ENCODE measurements around the gene ADGRF1.
"Not testable (repeated sequence)": the region's sequence is repeated elsewhere in the genome, so short reads cannot be mapped to it uniquely, and the experiment has no call there.

Gene ADGRF1

GRCh38 chr6:47023573-47023972 is 18.6 kb downstream of the ADGRF1 start:
- no peak for DNase-seq (ENCODE audit: low read depth in 3 of 3)

- no peak for DNase-seq (ENCODE audit: low read depth in 3 of 3)
Measured at GRCh38 chr6:47022191-47022590, 19.9 kb downstream of the ADGRF1 start.

DNA sequence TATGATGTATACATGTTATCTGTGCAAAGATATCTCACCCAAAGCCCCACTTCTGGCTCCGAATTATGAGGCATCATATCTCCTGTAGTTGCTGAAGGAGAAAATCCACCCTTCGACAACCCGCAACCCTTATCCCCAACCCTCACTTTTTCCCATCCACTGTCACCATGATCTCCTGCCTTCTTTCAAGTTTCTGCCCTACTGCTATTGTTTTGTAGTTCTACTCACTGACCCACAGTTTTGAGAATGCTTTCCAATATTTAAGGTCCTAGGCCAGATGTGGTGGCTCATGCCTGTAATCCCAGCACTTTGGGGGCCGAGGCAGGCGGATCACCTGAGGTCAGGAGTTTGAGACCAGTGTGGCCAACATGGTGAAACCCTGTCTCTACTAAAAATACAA is 22.2 kb downstream of the ADGRF1 start:
- DNase-seq (ENCODE audit: low read depth in 3 of 3): no peak

DNA sequence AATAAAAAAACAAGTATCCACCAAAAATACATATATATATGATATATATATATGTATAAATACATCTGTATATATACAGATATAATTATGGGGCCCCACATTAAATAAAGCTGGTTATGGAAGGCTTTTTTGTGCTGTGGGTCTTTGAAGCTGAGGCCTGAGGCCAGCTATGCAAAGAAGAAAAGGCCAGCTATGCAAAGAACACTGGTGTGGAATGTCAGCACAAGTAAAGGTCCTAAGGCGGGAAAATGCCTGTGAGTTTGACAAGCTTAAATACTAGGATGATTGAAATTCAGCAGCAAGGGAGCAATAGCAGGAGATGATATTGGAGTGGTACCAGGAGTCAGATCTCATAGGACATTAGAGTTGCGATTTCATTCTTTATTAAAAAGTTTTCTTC is 25.2 kb downstream of the ADGRF1 start:
- no peak for DNase-seq (ENCODE audit: low read depth in 3 of 3)

DNA sequence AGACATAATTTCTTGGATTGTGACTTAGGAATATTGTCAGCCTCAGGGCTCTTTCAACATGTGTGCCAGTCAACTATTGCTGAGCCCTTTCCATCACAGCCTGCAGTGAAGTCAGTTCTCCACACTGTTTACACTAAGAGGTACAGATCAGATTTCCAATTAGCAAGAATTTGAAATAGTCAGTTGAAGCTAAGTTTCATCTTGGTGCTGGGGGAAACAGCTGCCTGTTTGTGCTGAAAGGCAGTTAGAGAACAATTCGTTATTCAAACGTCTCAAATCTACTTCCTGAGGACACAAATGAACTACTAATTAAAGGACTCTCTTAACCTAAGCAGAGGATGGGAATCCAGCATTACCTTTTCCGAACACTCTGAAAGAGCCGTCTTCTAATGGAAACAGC is 25.9 kb downstream of the ADGRF1 start:
- no peak for DNase-seq (ENCODE audit: low read depth in 3 of 3)

- no peak for DNase-seq (ENCODE audit: low read depth in 3 of 3)
Measured at GRCh38 chr6:47014401-47014800, 27.7 kb downstream of the ADGRF1 start.

GRCh38 chr6:47009583-47009982 is 32.5 kb downstream of the ADGRF1 start:
- no peak for DNase-seq (ENCODE audit: low read depth in 3 of 3)

DNA sequence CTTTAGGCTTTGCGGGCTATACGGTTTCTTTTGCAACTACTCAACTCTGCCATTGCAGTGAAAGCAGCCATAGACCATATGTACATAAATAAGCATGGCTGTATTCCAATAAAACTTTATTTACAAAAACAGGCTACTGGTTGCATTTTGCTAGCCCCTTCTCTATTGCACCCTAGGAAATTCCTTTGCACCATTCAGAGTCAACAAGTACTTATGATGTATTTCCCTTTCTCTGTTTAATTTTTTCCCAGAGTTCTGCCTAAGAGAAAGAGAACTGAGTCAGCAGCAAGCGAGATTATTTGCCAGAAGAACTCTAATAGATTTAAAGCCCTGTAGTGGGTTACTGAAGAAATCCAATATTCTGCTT is 33.8 kb downstream of the ADGRF1 start:
- DNase-seq (ENCODE audit: low read depth in 3 of 3): no peak

GRCh38 chr6:47007657-47008396 is 34.3 kb downstream of the ADGRF1 start:
- DNase-seq (ENCODE audit: low read depth in 3 of 3): no peak

DNA sequence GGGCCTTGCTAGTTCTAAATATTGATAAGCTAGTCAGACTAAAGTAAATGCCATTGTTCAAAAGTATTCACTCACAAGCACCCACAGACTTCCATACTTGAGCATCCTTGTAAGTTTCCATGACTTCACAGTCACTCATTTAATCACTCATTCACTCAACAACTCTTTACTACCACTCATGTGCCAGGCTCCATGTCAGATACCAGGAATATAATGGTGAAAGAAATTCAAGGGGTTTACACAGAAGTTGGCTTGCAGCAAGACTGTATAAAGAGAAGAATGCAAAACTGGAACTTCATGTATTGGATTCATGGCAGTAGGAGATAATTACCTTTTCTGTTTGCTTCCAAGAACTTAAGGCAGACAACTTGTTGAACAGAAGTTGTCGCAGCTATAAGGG is 36.6 kb downstream of the ADGRF1 start:
- no peak for DNase-seq (ENCODE audit: low read depth in 3 of 3)

DNA sequence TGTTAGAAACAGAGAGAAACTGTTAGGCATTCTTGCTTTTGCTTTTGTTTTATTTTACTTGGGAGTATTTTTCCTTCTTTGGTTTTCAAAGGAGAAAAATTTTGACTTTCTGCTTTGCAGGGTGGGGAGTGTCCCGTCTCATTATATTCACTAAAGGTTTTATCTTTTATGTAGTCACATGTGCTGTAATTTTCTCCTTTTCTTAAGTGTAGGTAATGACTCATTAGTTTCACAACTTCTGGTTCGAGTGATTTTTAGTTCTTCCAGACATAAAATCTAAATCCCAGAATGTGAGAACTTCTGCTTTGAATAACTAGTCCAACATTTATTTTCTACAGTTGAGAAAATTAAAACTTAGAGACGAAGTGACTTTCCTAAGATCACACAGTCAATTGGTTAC is 37.7 kb downstream of the ADGRF1 start:
- no peak for DNase-seq (ENCODE audit: low read depth in 3 of 3)

DNA sequence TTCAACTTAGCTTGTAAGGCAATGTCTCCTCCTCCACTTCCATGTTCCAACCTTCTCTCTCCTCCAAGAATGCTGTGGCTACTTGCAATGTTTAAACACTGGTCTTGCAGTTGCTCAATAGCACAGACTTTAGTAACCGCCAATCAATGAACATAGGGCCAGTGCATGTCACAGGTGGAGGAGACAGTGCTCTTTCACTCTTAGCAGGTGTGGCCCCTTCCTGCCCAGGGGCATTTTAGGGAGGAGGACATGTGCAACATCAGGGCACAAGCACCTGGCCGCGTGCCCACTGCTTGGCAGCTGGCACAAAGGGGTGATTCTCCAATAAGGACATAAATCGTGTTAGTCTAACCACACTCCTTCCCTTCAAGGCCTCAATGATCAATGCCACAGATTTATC is 41.3 kb downstream of the ADGRF1 start:
- no peak for DNase-seq (ENCODE audit: low read depth in 3 of 3)

DNA sequence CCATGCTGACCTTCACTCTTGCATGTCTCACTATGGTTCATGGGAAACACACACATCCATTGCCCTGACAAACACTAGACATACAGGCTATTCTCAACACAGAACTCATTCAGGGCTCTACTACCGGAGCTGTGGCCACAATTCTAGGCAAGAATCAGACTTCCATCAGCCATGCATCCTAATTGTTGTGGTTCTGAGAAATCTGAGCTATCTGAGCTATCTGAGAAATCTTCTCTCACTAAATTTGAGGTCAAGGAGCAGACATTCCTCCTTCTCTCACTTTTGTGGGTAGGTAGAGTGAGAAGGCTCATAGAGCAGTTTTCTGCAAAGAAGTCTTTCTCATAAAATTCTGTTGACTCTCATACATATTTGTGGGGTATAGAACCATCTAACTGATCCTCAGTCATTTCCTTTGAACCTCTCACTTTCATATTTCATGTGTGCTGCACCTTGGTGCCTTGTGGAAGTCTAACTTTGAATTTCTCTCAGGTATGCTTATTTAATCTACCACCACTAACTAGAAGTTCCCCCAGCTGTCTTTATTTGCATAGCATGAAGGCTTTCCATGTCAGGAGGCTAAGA is 43.6 kb downstream of the ADGRF1 start:
- DNase-seq (ENCODE audit: low read depth in 3 of 3): no peak

DNA sequence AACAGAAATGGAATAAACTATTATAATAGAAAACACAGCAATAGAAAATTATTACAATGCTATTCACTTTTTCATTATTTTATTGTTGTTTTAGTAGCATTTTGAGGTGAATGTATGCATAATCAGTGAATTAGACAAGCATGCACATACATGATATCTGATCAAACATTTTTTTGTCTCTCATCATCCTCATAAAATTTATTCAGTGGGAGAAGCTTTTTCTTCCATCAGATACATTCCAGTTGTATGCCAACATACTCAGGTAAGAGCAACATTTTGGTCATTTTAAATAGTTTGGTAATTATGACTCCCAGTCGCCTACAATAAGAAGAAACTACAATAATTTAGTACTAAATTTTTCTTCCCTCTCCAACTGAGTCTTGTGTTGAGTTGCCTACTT is 44.5 kb downstream of the ADGRF1 start:
- DNase-seq (ENCODE audit: low read depth in 3 of 3): no peak

DNA sequence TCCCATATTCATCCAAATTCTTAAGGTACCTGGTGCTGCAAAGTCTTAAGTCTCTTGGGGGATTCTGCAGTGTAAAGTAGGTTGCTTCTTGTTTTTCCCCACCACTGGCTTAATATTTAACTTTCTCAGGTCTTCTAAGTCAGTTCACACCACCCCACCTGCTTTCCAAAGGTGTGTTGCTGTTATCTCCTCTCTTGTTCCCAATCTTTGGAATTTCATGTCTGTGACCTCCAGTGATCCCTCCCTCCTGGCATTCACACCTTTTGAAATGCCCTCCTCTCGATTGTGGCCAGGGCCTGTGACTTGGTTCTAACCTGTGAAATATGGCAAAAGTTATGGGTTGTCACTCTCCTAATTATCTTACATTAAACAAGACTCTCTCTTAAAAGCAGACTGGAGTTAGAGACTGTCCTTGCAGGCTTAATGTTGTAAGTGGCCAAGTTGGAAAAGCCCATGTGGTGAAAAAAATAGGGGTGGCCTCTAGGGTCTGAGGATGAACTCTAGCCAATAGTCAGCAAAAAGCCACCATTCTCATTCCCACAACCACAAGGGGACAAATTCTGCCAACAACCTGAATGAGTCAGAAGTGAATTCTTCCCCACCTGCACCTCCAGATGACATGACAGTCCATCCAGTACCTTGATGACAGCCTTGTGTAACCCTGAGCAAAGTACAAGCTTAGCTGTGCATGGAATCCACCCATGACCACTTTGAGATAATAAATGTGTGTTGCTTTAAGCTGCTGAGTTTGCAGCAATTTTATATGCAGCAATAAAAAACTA is 45.1 kb downstream of the ADGRF1 start:
- DNase-seq (ENCODE audit: low read depth in 3 of 3): no peak

DNA sequence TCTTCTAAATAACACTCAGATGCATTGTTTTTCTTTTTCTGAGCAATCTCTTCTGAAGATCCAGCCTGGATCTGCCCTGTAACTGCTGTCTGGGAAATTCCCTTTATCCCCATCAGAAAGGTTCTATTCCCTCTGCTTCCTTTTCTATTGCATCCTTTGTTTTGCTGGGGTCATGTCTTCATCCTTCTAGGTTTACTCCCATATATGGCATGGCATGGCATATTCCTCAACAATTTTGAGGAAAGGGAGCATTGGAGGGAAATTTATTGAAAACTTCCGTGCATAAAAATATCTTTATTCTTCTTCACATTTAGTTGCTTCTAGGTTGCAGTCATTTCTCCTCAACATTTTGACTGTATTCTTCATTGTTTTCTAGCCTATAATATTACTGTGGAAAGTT is 47.2 kb downstream of the ADGRF1 start:
- no peak for DNase-seq (ENCODE audit: low read depth in 3 of 3)

GRCh38 chr6:46993846-46994245 is 48.3 kb downstream of the ADGRF1 start:
- no peak for DNase-seq (ENCODE audit: low read depth in 3 of 3)

- not testable (repeated sequence) for DNase-seq (ENCODE audit: low read depth in 3 of 3)
Measured at GRCh38 chr6:46992391-46992790, 49.7 kb downstream of the ADGRF1 start.

DNA sequence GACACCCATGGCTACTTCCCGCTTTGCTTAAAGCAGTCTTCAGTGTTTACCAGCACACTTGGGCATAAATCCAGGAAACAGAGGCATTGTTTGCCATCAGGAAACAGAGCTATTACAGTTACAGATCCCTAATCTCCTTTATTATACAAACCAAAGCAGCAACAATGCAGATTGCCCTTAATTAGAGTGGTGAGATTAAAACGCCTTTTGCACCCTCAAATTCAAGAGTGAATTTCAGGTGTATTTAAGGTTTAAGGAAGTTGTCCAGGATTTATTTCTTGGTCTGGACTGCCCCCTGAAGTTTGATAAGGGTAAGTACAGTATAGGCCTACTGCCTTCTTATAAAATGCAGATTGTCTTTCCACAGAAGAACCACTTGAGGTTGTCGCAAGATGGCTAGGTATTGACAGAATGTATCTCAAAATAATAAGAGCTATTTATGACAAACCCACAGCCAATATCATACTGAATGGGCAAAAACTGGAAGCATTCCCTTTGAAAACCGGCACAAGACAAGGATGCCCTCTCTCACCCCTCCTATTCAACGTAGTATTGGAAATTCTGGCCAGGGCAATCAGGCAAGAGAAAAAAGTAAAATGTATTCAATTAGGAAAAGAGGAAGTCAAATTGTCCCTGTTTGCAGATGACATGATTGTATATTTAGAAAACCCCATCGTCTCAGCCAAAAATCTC is 51.2 kb downstream of the ADGRF1 start:
- DNase-seq (ENCODE audit: low read depth in 3 of 3): not testable (repeated sequence)

GRCh38 chr6:46990031-46990644 is 52.0 kb downstream of the ADGRF1 start:
- no peak for DNase-seq (ENCODE audit: low read depth in 3 of 3)

DNA sequence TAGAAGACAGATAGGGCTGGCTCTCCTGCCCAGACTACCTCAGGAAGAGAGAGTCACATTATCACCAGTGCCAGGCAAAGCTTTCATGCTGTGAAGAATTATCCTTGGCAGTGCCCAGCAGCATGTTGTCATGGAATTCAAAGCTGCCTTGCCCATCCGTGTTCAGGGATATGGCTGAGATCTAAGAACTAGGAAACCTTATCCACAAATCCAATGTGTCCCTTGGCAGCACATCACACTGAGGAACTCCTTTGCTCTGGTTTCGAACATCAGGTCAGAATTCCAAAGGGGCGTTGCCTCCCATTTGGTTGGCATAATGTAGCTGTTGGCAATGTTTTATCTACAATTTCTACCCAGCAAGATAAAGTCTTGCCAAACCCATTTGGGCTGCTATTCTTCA is 52.7 kb downstream of the ADGRF1 start:
- no peak for DNase-seq (ENCODE audit: low read depth in 3 of 3)

GRCh38 chr6:46985943-46986342 is 56.2 kb downstream of the ADGRF1 start:
- DNase-seq (ENCODE audit: low read depth in 3 of 3): no peak

Measured in stimulated activated CD4-positive, alpha-beta T cell treated with anti-CD3 and anti-CD28 coated beads, TNF-alpha, amount 100 ng/mL, for 24 hours (primary cell).